ENCODE results near the gene TMEM117.

- no peak for TF ChIP-seq EZH2 (IDR thresholded peaks at IDR 0.05; ENCODE audit: borderline replicate concordance, low read depth, low read length, severe bottlenecking)
- TF ChIP-seq CTCF (IDR thresholded peaks at IDR 0.05; ENCODE audit: extremely low read depth in 1 of 2, insufficient read depth in 1 of 2, low read depth in 1 of 2, low read length in 2 of 2) = no peak
- no peak for TF ChIP-seq POLR2AphosphoS5 (IDR thresholded peaks at IDR 0.05; ENCODE audit: insufficient read depth, low read depth, low read length)
- no peak for TF ChIP-seq MYC (IDR thresholded peaks at IDR 0.05; ENCODE audit: low read depth, low read length)
- TF ChIP-seq POLR2A (IDR thresholded peaks at IDR 0.05; ENCODE audit: low read depth, low read length) = no peak
- TF ChIP-seq JUN (IDR thresholded peaks at IDR 0.05; ENCODE audit: borderline replicate concordance, insufficient read depth, insufficient read length, low read depth) = no peak
- TF ChIP-seq GATA2 (IDR thresholded peaks at IDR 0.05; ENCODE audit: insufficient read depth, insufficient read length, low read depth, low read length) = no peak
Measured at GRCh38 chr12:43861840-43862150, 25.9 kb downstream of the TMEM117 start.

Data from endothelial cell of umbilical vein (primary cell).